GM12873 (cell line): ENCODE results near the gene SGCA.

Experiments used
- CTCF ChIP-seq: IDR thresholded peaks from 2 replicates; pipeline ENCODE4 v1.5.1; 2012; ENCODE audit warnings: low read depth, mild to moderate bottlenecking, moderate library complexity, low read length, control low read depth; ENCODE audit not compliant: insufficient read depth; ENCODE audit errors: missing control alignments

The SGCA gene

GRCh38 chr17:50222922-50223321 lies 57.1 kb downstream of the SGCA start:
- no peak for TF ChIP-seq CTCF
